Activated CD4-positive, alpha-beta T cell treated with anti-CD3 and anti-CD28 coated beads for 24 hours (primary cell): ENCODE data around the gene WDTC1.

Source experiments
- DNase-seq, 2 donors: peaks; one replicate each; pipeline ENCODE4 v3.0.0-alpha.2; 2020; ENCODE audit warnings: low read depth in 2 of 2

WDTC1 gene

DNA sequence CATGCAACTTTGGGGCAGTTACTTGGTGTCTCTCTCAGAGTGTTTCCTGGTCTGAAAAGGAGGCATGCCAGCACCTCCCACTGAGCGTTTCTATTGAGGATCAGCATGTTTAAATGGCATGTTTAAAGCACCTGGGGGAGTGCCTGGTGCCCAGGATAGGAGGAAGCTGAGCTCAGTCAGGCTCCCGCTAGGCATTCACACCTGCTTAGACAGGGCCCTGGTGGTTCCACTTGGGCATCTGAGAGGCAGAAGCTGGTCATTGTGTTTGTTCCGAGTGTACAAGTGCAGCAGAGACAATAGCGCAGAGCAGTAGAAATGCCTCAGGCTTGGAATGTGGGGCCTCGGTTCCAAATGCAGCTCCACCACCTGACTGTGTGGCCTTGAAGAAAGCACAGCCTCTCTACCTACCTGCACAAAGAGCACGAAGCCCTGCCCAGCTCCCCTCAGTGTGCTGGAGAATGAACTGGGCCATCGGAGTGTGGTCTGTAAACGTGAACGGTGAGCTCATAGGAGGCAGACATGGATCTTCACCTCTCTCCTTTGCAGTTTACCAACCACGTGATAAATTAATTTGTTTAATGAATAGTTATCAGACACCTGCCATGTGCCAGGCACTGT, 67.3 kb downstream of the WDTC1 start:
- no peak for DNase-seq

- DNase-seq: no peak
Observed at GRCh38 chr1:27302612-27303011, 68.2 kb downstream of the WDTC1 start.

DNA sequence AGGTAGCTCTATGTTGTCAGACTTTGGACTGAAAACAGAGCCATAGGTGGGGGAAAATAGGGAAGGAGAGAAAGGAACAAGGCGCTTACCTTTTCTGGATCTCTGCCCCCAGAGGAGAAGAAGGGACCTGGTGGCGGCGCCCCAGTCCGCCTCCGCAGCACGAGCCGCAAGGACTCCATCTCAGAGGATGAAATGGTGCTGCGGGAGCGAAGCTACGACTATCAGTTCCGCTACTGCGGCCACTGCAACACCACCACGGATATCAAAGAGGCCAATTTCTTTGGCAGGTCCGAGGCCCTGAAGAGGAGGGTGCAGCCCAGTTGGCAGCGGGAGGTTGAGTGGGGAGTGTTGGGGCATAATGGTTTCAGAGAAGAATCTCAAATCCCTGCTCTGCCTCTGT, 69.1 kb downstream of the WDTC1 start:
- no peak for DNase-seq

DNA sequence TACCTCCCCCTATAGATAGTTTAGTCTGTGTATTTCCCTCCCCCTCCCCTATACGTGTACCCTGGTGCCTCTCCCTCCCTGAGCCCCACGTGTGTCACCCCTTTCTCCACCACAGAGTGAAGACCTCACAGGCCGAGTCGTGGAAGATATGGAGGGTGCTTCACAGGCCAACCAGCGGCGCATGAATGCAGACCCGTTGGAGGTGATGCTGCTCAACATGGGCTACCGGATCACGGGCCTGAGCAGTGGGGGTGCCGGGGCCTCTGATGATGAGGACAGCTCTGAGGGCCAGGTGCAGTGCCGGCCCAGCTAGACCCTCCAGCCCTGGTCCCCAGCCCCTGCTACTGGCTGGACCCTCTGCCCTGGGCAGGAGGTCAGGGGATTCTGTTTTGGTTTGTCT, 71.6 kb downstream of the WDTC1 start:
- DNase-seq: no peak

GRCh38 chr1:27306892-27307761, 72.7 kb downstream of the WDTC1 start:
- no peak for DNase-seq

GRCh38 chr1:27307874-27308598, 73.6 kb downstream of the WDTC1 start:
- DNase-seq: no peak

DNA sequence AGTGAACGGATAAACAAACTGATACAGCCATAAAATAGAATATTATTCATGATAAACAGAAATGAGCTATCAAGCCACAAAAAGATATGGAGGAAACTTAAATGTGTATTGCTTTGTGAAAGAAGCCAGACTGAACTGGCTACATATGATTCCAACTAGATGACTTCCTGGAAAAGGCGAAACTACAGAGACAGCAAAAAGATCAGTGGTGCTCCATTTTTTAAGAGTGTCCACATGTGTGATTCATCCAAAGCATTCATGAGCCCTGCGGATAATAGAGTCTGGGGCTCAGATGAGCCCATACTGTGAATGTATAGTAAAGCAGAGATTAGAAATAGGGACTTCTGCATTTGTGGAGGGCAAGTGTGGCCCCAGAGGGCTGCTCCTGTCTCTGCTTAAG, 79.7 kb downstream of the WDTC1 start:
- DNase-seq: no peak

DNA sequence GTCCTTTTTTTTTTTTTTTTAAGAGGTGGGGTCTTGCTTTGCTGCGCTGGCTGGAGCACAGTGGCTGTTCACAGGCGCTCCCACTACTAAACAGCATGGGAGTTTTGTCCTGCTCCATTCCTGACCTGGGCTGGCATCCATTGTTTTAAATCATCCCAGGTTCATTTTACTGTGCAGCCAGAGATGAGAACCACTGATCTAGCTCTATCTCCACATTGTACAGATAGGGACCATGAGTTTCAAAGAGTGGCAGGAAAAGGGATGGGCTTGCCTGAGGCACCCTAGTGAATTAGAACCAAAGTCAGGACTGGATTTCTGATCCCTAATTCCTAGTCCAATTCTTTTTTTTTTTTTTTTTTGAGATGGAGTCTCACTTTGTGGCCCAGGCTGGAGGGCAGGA, 80.3 kb downstream of the WDTC1 start:
- no peak for DNase-seq

- no peak for DNase-seq
Observed at GRCh38 chr1:27316860-27317259, 82.4 kb downstream of the WDTC1 start.

GRCh38 chr1:27318136-27318535, 83.7 kb downstream of the WDTC1 start:
- no peak for DNase-seq

GRCh38 chr1:27318596-27318995, 84.2 kb downstream of the WDTC1 start:
- no peak for DNase-seq

- peak; percentile 95 to 96 for DNase-seq
Observed at GRCh38 chr1:27321813-27322568, 87.6 kb downstream of the WDTC1 start, which contains the start of gene TMEM222. TMEM222 (plus strand) TSS chr1:27322163; CDS start chr1:27322198, 35 bp downstream.

DNA sequence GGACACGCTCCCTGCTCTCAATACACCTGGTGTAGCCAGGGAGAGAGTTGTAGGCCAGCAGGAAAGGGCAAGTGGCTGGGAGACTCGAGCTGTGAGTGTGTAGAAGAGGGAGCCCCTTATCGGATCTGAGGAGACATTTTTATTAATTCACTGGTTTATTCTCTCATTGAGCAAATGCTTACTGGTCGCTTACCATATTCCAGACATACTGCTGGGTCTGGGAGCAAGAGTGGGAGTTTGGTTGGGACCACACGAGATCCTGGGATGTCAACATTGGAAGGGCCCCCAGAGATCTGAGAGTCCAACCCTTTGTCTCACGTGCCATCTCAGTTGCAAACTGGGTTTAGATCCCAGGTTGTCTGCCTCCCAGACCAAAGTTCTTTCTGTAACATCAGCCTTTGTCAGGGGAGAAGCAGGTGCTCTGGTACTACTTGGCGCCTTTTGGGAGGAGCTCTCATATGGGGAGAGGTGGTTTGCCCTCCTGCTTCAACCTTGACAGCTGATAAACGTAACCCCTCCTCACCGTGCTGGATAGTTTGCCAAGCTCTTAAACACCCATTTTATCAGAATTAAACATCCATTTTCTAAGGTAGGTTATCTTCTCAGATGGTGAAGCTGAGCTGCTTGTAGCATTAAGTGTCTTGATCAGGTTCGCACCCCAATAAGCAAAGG, 88.3 kb downstream of the WDTC1 start:
- no peak for DNase-seq

- no peak for DNase-seq
Observed at GRCh38 chr1:27325286-27325685, 90.9 kb downstream of the WDTC1 start.

DNA sequence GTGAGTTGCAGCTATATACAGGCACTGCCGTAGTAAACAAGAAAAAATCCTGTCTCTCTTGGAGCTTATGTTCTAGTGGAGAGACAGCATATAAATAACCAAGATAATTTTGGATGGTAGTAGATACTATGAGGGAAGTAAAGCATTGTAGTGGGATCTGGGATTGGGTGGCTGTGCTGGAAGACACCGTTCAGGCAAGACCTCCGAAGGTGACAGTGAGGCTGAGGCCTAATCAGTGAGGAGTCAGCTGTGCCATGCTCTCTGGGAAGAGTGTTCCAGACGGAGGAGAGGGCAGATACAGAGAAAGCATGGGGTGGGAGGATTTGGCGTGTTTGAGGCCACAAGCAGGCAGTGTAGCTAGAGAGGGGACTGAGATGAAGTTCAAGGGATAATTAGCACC, 93.5 kb downstream of the WDTC1 start:
- no peak for DNase-seq

DNA sequence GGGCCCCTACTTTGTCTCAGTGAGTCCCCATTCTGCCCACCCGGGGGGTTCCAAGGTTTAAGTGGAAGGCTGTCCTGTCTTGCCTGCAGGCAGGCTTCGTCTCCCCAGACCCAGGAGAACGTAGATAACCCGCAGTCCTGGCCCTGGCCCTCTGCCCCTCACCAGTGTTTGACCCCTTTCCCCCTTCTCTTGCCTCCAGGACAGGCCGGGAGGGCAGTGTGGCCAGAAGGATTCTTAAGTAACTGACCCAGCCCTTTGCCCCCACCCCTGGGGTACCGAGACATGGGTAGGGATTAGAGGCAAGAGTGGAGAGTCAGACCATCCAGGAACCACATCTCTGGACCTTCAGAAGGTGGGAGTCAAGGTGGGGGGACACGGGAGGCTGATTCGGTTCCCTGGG, 96.4 kb downstream of the WDTC1 start:
- DNase-seq: no peak

DNA sequence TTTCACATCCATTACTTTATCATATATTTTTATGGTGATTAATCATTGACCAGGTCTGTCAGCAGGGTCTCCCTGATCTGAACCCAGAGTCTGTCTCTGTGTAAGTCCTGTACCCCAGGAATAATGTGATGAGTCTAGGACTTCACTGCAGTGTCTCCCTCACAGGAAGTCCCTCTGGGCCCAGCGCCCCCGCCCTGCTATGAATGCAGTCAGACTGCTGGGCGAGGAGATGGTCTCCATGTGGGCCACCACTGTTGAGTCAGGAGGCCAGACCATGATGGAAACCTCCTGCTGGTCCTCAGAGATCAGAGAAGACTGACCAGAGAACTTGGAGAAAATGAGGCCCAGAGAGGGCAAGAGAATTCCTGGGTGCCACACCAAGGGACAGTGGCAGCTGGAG, 97.0 kb downstream of the WDTC1 start:
- DNase-seq: no peak

GRCh38 chr1:27331922-27332321, 97.5 kb downstream of the WDTC1 start:
- DNase-seq: no peak

GRCh38 chr1:27332536-27333281, 98.3 kb downstream of the WDTC1 start:
- DNase-seq: no peak

DNA sequence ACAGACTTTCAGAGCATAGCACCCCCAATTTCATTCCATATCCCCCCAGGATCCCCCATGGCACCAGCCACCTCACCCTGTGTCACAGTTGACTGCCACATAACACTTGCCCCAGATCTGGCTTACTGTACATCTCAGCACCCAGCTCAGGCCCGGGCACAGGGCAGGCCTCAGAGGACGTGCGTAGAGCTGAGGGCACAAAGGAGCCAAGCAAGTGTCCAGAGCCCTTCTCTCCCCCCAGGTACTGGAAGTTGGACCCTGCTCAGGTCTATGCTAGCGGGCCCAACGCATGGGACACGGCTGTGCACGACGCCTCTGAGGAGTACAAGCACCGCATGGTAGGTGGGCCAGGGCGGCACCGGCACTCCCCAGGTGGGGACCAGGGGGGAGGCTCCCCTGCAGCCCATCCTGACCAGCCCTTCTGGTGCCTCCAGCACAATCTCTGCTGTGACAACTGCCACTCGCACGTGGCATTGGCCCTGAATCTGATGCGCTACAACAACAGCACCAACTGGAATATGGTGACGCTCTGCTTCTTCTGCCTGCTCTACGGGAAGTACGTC, 99.4 kb downstream of the WDTC1 start:
- DNase-seq: no peak
